Muscle of leg (tissue), 11 donors: ENCODE data around the gene ADGRD1. TPM values are rescaled to one million over a fixed set of nuclear protein-coding genes. Genes with fewer than 3 reads are reported as not detected.

Experiments used
- DNase-seq: peaks from one replicate; pipeline ENCODE4 v3.0.0; 2013
- H3K27ac ChIP-seq: one replicate; pipeline ENCODE4 v1.5.1; 2013; ENCODE audit warnings: mild to moderate bottlenecking, low read length, control low read depth
- H3K27me3 ChIP-seq: one replicate; pipeline ENCODE4 v1.6.1; 2013; ENCODE audit warnings: low read length; ENCODE audit not compliant: control insufficient read depth, insufficient read depth
- H3K36me3 ChIP-seq: one replicate; pipeline ENCODE4 v1.6.1; 2013; ENCODE audit warnings: low read length; ENCODE audit not compliant: control insufficient read depth, insufficient read depth
- H3K4me1 ChIP-seq: one replicate; pipeline ENCODE4 v1.6.1; 2013; ENCODE audit warnings: low read length; ENCODE audit not compliant: control insufficient read depth, insufficient read depth
- H3K4me3 ChIP-seq: one replicate; pipeline ENCODE4 v1.5.1; 2013; ENCODE audit warnings: low read length, control low read depth
- H3K9me3 ChIP-seq: replicated peaks from 2 replicates; pipeline ENCODE4 v1.6.1; 2013; ENCODE audit warnings: low read depth, low read length; ENCODE audit not compliant: control insufficient read depth
- WGBS: methylation state at CpG from one replicate; pipeline ENCODE4 v1.1.5; 2013; ENCODE audit warnings: missing lambda C conversion rate; ENCODE audit not compliant: insufficient coverage; 5-methylcytosine and 5-hydroxymethylcytosine counted together
- polyA plus RNA-seq, 8 donors: library from polyadenylated mRNA; unstranded; fragments of 120-200 nt; gene quantifications; one replicate each; pipeline versions ENCODE4 v1.2.1 to v1.2.3, GENCODE V29; 2013; ENCODE audit warnings: inconsistent platforms in 1 of 8, low replicate concordance in 1 of 8; ENCODE audit not compliant: insufficient read length in 8 of 8, insufficient read depth in 1 of 8
- total RNA-seq: library from RNA; stranded (reverse); fragments of 120-200 nt; gene quantifications from one replicate; pipeline ENCODE4 v1.2.4, GENCODE V29; 2013

The ADGRD1 gene
- total and polyA plus RNA-seq, 9 donors, result 4.9 to 14.7 (median 10.6) TPM

DNA sequence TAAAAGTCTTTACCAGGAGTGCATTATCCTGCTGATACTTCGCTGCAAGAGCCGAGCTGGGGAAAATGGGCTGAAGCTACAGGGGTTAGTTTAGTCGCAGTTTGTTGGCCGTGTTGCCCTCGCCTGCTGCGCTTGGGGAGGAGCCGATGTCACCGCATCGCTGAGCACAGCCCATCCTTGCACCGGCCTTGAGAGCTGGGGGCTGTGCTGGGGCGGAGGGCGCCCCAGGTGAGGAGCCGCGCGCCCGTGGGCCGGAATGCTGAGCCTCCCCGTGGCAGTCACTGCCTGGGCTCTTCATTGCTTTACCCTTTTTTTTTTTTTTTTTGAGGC is 50.0 kb downstream of the ADGRD1 start:
- Histone ChIP-seq H3K27ac (no peak overlapping the region), H3K9me3 (no peaks in the 10 kb centered on the region), H3K4me1 (peaks cover 18% of the 10 kb centered on the region), H3K27me3 (no peaks in the 10 kb centered on the region), H3K4me3 (no peak overlapping the region), H3K36me3 (no peaks in the 10 kb centered on the region)
- DNase-seq, result no peak
- 46% methylated on average over 18 of the region's 18 CpGs for WGBS

DNA sequence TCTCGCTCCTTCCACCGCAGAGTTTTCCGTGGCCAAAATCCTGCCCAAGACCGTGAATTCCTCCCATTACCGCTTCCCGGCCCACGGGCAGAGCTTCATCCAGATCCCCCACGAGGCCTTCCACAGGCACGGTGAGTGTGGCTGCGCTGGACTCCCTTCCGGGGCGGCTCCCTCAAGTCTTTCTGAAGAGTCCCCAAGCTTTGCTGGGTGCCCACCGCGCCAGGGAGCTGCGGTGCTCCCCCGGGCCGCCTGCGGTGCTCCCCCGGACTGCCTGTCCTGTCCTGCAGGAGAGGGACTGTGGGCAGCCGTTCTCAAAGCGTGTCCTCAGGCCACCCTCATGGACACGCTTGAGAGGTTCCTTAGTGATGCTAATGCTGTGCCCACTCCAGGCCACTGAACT is 50.5 kb downstream of the ADGRD1 start:
- no peak overlapping the region for H3K4me3 ChIP-seq
- WGBS, result 65% methylated on average over 22 of the region's 22 CpGs
- H3K9me3 ChIP-seq, result no peaks in the 10 kb centered on the region
- no peak for DNase-seq
- H3K4me1 ChIP-seq, result peaks cover 18% of the 10 kb centered on the region
- no peaks in the 10 kb centered on the region for H3K27me3 ChIP-seq
- H3K36me3 ChIP-seq, result no peaks in the 10 kb centered on the region
- no peak overlapping the region for H3K27ac ChIP-seq

DNA sequence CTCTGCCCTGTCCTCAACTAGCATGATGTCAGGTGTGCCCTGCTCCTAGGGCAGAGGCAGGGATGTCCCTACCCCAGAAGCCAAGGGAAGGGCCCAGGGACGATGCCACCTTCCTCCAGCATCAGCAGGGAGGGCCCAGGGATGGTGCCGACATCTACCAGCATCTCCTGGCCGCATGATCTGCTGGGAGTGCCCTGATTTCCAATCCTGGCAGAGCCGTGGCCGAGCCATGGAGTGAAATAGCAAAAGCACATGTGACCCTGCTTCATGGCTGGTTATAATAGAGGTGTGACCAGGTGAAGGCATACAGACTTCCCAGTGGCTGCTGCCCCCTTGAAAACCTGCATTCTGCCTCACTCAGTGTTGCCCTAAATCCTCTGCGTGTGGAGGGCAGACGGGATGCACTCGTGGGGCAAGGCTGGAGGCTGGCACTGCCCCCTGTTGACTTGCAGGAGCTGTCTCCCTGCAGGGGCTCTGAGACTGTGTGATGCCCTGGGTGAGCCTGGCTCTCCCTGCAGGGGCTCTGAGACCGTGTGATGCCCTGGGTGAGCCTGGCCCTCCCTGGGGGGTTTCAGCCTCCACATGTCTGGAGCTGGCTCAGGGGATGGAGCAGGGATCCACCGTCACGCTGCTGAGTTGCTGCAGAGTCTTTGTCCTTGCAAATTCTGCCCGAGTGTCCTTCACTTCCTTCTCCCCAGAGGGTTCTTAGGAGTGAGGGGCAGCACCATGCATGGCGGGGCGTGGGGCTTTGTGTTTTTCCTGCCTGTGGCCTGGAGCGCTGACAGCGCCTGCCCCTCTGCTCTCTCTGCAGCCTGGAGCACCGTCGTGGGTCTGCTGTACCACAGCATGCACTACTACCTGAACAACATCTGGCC is 51.7 kb downstream of the ADGRD1 start:
- Histone ChIP-seq H3K4me1 (peaks cover 18% of the 10 kb centered on the region), H3K9me3 (no peaks in the 10 kb centered on the region), H3K36me3 (no peaks in the 10 kb centered on the region), H3K27me3 (no peaks in the 10 kb centered on the region), H3K27ac (no peak overlapping the region), H3K4me3 (no peak overlapping the region)
- WGBS, result 72% methylated on average over 13 of the region's 18 CpGs
- no peak for DNase-seq

DNA sequence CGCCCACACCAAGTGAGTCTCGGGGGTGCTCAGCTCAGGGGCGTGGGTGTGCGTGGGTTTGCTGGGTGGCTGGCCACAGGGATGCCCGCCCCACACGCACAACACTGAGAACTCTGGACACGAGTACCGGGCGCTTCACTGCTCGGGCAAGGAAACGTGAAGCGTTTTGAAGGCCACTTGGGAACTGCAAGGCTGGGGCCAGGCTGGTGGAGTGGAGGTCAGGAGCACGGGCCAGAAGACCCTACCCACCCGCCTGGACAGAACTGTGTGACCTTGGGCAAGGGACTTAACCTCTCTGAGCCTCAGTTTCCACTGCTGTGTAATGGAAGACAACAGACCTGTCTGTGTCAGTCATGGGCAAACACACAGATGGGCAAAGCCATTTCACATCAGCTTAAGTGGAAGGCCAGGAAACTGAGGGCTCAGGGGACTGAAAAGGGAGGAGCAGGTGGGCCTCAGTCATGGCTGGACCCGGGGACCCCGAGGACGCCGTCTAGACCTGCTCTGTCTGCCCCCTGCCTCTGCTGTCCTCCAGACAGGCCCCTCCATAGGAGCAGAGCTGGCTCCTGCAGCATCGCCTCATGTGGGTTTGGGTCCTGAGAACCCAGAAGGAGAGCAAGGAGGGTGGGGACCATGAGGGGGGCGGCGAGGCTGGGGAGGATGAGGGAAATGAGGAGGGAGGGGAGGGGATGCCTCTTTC is 52.5 kb downstream of the ADGRD1 start:
- Histone ChIP-seq H3K27ac (no peak overlapping the region), H3K4me3 (no peak overlapping the region), H3K4me1 (peaks cover 19% of the 10 kb centered on the region), H3K27me3 (no peaks in the 10 kb centered on the region), H3K36me3 (no peaks in the 10 kb centered on the region), H3K9me3 (no peaks in the 10 kb centered on the region)
- DNase-seq, result no peak
- 80% methylated on average over 14 of the region's 21 CpGs for WGBS

DNA sequence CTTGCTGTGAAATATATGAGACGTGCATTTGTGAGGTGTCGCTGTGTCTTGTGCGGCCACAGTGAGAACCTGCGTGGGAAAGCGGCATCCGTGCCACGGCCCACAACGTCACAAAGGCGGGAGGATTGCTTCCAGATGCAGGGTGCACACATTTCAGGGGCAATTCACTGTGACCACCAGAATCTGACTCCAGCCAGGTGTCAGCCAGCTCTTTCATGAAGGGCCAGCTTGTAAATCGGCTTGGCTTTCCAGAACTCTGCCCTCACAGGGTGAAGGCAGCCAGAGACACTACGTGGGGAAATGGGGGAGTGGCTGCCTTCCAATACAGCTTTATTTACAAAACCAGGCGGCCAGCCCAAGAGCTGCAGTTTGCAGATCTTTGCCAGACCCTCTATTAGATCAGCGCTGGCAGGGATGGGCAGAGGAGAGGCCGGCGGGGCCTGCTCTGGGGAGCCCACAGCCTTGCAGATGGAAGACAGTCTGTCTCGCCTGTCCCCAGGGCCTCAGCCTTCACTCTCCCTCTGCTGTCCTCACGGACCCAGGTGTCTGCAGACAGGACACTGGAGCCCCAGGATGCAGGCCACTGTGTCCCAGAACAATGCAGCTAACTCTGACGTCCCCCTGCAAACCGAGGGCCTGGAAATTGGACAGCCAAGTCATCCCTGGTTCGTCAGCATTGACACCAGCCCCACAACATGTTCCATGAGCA is 53.5 kb downstream of the ADGRD1 start:
- Histone ChIP-seq H3K4me3 (no peak overlapping the region), H3K4me1 (peaks cover 22% of the 10 kb centered on the region), H3K27me3 (no peaks in the 10 kb centered on the region), H3K36me3 (no peaks in the 10 kb centered on the region), H3K9me3 (no peaks in the 10 kb centered on the region), H3K27ac (peak overlapping the region; percentile 25)
- WGBS, result 28% methylated on average over 16 of the region's 20 CpGs
- DNase-seq, result peak; percentile 85

DNA sequence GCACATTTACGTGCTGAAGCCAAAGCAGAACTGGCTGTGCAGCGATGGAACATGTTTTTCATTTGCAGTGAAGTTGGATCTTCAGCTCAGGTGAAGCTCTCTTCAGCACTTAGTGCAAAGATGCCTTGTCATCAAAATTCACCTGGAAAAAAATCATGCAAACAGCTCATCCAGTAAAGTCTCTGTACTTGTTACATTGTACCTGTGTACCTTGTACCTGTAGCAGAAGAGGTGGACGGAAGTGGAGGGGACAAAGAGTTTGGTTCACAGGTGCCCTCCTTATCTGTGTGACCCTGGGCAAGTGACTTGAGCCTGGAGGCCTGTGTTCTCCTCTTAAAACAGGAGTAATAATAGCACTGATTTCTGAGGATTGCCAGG is 54.0 kb downstream of the ADGRD1 start:
- Histone ChIP-seq H3K27ac (no peak overlapping the region), H3K4me3 (no peak overlapping the region), H3K36me3 (no peaks in the 10 kb centered on the region), H3K9me3 (no peaks in the 10 kb centered on the region), H3K27me3 (no peaks in the 10 kb centered on the region), H3K4me1 (peaks cover 18% of the 10 kb centered on the region)
- WGBS, result 40% methylated on average over 1 of the region's 3 CpGs
- DNase-seq, result no peak

DNA sequence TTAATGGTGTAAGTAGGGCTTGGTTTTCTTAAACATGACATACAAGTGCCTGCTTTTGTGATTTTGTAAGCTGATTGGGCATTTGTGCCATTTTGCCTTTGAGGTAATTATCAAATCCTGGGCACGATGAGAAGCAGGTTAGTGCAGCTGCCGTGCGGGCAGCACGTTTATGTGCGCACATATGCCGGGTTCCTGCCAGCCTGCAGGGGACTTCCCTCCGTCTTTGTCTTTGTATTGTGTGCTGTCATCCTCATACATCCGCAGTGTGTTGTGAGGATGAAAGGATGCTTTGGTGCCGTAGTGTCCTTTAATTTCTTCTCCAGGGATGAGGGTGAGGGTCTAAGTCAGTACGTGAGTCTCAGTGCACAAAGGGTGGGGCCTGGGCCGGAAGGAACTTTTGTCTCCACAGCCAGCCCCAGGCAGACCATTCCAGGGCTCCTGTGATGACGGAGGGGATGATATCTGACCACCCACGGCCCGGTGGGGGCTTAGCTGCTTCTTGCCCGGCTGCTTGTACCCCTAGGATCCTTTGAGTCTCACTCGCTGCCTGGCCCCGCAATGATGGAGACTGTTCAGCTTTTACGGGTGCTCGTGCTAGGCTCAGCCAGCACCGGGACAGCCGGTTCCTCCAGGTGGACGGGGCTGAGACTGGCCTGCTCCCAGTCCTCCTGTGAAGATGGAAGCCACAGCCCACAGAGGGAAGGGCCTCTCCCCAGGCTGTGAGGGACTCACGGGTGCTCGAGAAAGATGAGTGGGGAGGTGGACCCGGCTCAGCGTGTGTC is 54.6 kb downstream of the ADGRD1 start:
- no peaks in the 10 kb centered on the region for H3K36me3 ChIP-seq
- DNase-seq, result no peak
- H3K27ac ChIP-seq, result no peak overlapping the region
- no peaks in the 10 kb centered on the region for H3K27me3 ChIP-seq
- H3K4me3 ChIP-seq, result no peak overlapping the region
- no peaks in the 10 kb centered on the region for H3K9me3 ChIP-seq
- H3K4me1 ChIP-seq, result peaks cover 16% of the 10 kb centered on the region
- WGBS, result 72% methylated on average over 25 of the region's 26 CpGs

DNA sequence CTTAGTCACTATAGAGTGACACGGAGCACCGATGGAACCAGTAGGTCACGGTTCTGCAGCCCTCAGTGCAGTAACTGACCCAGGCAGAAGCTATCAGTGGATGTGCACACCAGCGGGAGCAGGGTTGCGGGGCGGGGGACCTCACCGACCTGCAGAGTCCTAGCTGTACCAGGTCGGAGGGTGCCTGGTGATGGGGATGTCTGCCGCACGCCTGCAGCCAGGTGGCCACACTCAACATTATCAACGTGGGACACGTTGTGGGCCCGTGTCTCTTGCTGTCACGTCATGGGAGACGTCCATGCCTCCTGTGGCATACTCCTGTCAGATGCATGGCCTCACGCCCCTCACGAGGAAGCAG is 55.2 kb downstream of the ADGRD1 start:
- no peaks in the 10 kb centered on the region for H3K27me3 ChIP-seq
- 92% methylated on average over 17 of the region's 17 CpGs for WGBS
- DNase-seq, result no peak
- no peaks in the 10 kb centered on the region for H3K9me3 ChIP-seq
- no peak overlapping the region for H3K27ac ChIP-seq
- peaks cover 12% of the 10 kb centered on the region for H3K4me1 ChIP-seq
- no peak overlapping the region for H3K4me3 ChIP-seq
- H3K36me3 ChIP-seq, result no peaks in the 10 kb centered on the region

DNA sequence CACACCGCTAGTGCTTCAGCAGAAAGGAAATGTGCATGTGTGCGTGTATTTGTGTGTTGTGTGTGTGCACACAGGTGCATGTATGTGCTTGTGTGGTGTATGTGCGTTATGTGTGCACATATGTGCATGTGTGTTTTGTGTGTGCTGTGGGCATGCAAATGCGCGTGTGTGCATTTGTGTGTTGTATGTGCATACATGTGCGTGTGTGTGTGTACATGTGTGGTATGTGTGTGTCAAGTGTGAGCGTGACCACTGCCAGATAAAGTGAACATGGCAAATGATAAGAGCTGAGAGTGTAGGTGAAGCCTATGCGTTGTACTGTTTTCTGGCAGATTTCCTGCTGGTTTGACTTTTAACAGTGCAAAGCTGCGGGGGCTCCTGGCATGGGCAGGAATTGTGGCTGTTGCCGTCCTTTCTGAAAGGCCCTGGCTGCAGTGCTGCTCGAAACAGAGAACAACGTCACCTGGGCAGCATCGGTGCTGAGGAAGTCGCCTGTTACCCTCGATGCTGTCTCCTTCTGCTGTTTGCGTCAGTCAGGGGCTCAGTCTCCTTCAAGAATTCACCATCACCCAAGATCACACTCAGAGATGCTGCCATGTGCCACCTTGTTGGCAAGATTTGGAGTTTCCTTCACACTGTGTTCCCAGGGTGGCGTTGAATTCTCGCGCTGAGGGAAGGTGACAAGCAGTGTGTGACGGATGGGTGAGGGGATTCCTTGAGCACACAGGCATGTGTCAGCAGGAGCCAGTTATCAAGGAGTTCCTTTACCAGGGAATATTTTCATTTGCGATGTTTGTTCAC is 56.1 kb downstream of the ADGRD1 start:
- WGBS, result 90% methylated on average over 19 of the region's 21 CpGs
- no peak overlapping the region for H3K4me3 ChIP-seq
- H3K36me3 ChIP-seq, result no peaks in the 10 kb centered on the region
- no peaks in the 10 kb centered on the region for H3K9me3 ChIP-seq
- H3K27me3 ChIP-seq, result no peaks in the 10 kb centered on the region
- DNase-seq, result no peak
- H3K4me1 ChIP-seq, result peaks cover 12% of the 10 kb centered on the region
- H3K27ac ChIP-seq, result no peak overlapping the region
